HG03025 (cell line): ENCODE results near the gene PGA5.

ENCODE experiments used
- ATAC-seq: cut with Tn5 transposase; IDR thresholded peaks from one replicate; pipeline ENCODE4 v1.9.1; 2021; ENCODE audit warnings: mild to moderate bottlenecking, moderate library complexity; ENCODE audit not compliant: unreplicated experiment, low FRiP score

The PGA5 gene

DNA sequence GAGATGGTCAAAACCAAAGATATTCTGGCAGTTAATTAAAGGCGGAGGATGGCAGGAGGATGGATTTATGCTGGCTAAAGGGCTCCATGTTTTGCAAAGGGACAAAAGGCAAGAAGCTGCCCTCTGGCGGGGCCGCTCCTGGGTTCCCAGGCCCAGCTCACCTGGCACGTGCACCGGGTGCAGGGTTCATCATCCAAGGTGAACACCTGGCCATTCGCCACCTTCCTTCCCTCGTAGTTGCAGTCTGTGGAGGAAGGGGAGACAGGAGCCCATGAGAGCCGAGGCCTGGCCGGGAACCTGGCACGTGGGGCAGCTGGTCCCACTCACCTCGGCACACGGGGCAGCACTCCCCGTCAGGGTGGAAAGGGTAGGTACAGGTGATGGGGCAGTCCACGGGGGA, 23.8 kb downstream of the PGA5 start:
- no peak for ATAC-seq

DNA sequence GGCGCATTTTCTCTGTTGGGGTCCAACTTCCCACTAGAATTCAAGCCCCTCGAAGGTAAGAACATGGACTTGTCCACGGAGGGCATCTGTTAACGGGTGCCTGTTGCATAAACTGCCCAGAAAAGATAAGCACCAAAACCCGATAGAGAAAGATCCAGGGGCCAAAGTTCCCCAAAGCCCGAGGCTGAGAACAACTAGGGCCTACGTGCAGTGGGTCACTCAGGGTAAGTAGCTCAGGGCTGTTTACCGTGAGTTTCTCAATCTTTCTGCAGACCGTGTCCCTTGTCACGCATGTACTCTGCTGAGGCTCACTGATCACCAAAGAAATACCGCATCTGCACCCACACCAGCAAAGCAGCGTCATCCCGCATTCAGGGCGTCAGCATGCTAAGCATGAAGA, 24.4 kb downstream of the PGA5 start:
- ATAC-seq = no peak

GRCh38 chr11:61266602-61267001, 25.6 kb downstream of the PGA5 start:
- no peak for ATAC-seq

GRCh38 chr11:61267437-61267841, 26.5 kb downstream of the PGA5 start:
- no peak for ATAC-seq

GRCh38 chr11:61268588-61269250, 27.7 kb downstream of the PGA5 start:
- ATAC-seq = no peak

GRCh38 chr11:61270354-61271076, 29.5 kb downstream of the PGA5 start:
- ATAC-seq = no peak

DNA sequence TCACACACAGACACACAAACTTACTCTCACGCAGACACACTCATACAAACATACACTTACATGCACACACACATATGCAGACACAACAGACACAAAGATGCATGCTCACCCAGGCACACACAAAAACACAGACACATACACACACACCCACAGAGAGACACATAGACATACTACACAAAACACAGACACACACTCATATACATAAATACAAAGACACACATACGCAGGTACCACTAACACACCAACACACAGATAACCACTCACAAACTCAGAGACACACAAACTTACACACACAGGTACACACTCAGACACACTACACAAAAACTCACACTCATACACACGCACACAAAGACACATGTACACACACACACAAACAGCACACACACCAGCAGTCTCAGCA, 31.8 kb downstream of the PGA5 start:
- no peak for ATAC-seq

- ATAC-seq = no peak
These were observed 32.5 kb downstream of the PGA5 start for GRCh38 chr11:61273178-61274078.

DNA sequence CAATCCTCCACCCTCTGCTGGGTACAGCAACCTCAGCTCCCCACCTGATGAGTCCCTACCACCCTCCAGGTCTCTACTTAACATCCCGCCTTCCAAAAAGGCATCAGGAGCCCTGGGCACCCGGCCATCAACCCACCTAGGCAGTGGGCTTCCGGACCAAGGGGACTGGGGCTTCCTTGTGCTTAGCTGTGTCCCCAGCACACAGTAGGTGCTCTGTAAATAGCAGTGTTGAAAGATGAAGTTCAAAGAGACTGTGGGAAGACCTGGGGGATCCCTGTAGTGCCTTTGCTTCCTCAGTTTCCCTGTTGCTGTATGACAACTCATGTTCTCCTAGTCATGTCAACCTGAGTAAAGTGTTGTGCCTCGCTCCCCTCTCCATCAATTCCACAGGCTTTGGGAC, 33.1 kb downstream of the PGA5 start:
- no peak for ATAC-seq

- no peak for ATAC-seq
These were observed 34.2 kb downstream of the PGA5 start for GRCh38 chr11:61275191-61275590.

- ATAC-seq = no peak
These were observed 36.4 kb downstream of the PGA5 start for GRCh38 chr11:61277186-61278000.

GRCh38 chr11:61278001-61278470, 37.1 kb downstream of the PGA5 start:
- ATAC-seq = no peak

GRCh38 chr11:61279934-61280659, 39.1 kb downstream of the PGA5 start:
- no peak for ATAC-seq

- no peak for ATAC-seq
These were observed 40.1 kb downstream of the PGA5 start for GRCh38 chr11:61280883-61281580.

GRCh38 chr11:61281581-61282250, 40.7 kb downstream of the PGA5 start:
- ATAC-seq = no peak

- ATAC-seq = no peak
These were observed 42.6 kb downstream of the PGA5 start for GRCh38 chr11:61283613-61284012.

- ATAC-seq = no peak
These were observed 46.5 kb downstream of the PGA5 start for GRCh38 chr11:61287338-61287977.
